AG10803 (cell line): Measurements from ENCODE around the gene MYOZ3.

Experiments used
- DNase-seq: peaks from one replicate; pipeline ENCODE4 v3.0.0; 2010; ENCODE audit warnings: low read depth
- H3K4me3 ChIP-seq: 2 replicates; pipeline ENCODE4 v1.5.1; 2011; ENCODE audit warnings: mild to moderate bottlenecking, low read length, control low read depth
- TF ChIP-seq, protein P1 (sequence below): conservative IDR thresholded peaks from 2 replicates; pipeline ENCODE4 v1.5.1; 2011; ENCODE audit warnings: mild to moderate bottlenecking, low read length, control low read depth, inconsistent platforms

The MYOZ3 gene

DNA sequence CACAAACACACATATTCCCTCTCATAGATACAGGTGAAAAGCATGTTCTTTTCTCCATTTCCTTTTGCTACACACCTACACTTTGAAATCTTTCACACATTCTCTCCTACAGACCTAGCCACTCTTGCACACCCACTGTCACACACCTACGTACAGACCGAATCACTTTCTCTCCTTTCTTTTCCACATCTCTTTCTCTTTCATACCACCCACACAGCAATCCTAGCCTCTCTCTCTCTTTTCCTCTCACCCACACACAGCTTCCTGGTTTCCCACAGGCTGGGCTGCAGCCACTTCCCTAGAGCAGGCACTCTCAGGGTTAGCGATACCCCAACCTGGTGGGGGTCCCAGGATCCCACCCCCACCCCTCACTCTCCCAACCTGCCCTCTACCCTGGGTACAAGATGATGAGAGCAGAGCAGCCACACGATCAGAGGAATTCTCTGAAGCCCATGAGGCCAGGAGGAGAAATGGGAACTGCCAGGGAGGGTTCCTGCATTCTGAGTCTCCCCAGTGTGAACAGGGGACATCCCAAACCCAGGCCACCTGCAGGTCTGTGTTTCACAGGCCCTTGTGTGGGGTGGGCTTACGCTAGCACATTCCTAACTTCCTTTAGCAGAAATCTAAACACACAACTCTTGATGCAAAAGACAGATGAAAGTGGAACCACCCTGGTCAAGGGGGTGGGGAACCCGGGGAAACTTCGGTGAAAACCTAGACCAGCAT is 37.7 kb upstream of the MYOZ3 start:
- DNase-seq = no peak
- TF ChIP-seq, protein P1, sequence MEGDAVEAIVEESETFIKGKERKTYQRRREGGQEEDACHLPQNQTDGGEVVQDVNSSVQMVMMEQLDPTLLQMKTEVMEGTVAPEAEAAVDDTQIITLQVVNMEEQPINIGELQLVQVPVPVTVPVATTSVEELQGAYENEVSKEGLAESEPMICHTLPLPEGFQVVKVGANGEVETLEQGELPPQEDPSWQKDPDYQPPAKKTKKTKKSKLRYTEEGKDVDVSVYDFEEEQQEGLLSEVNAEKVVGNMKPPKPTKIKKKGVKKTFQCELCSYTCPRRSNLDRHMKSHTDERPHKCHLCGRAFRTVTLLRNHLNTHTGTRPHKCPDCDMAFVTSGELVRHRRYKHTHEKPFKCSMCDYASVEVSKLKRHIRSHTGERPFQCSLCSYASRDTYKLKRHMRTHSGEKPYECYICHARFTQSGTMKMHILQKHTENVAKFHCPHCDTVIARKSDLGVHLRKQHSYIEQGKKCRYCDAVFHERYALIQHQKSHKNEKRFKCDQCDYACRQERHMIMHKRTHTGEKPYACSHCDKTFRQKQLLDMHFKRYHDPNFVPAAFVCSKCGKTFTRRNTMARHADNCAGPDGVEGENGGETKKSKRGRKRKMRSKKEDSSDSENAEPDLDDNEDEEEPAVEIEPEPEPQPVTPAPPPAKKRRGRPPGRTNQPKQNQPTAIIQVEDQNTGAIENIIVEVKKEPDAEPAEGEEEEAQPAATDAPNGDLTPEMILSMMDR = no peak

DNA sequence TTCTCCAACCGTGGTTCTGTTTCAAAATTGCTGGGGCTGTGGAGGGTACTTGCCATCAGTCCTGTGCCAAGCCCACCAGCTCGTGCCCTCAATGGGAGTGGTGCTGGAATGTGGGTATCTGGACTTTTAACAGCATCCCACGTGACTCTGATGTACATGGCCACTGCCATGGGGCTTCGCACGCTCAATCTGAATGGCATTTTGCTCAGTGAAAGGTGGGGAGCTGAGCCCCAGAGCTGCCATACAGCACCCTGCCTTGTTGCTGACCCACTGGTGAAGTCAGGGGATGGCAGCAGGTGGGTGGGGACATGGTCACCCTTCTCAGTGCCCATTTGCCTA is 37.2 kb upstream of the MYOZ3 start:
- H3K4me3 ChIP-seq = no peak overlapping the region
- DNase-seq = no peak
- TF ChIP-seq, protein P1 = no peak

More for the DNA sequence above, 37.7 kb upstream of the MYOZ3 start:
- H3K4me3 ChIP-seq = no peak overlapping the region

DNA sequence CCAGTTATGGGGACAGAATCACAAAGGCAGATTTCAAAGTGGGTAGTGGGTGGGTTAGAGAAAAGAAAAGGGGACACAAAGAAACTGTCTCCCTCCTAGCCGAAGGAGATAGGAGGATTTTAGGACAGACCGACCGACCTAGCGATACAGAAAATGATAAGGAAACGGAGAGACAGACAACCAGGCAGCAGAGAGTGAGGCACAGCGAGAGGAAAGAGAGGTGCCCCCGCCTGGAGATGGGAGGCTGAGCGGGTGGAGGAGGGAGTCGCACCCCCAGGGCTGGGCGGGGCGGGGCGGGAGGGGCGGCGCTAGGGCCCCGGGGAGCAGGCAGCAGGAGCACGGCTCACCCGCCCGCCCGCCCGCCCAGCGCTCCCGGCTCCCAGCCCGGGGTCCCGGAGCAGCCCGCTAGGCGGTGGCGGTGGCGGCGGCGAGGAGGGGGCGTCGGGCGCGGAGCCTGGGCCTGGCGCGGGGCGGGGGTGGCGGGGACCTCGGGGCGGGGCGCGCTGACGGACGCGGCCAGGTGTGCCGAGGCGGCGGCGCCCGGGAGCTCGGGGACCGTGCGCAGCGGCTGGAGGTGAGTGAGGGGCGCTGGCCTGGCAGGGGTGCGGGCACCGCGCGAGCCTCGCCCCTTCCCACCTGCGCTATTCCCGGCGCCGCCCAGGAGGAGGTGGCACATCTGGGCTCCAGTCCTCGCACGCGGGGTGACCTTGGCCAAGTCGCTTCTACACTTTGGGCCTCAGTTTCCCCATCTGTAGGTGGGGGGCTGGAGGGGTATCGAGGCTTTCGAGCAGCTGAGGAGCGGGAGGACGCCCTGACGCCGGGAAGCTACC is 36.5 kb upstream of the MYOZ3 start:
- no peak for DNase-seq
- TF ChIP-seq, protein P1 = no peak; the same call in 1 of the 2 replicates
- H3K4me3 ChIP-seq = peak overlapping the region; percentile 73

DNA sequence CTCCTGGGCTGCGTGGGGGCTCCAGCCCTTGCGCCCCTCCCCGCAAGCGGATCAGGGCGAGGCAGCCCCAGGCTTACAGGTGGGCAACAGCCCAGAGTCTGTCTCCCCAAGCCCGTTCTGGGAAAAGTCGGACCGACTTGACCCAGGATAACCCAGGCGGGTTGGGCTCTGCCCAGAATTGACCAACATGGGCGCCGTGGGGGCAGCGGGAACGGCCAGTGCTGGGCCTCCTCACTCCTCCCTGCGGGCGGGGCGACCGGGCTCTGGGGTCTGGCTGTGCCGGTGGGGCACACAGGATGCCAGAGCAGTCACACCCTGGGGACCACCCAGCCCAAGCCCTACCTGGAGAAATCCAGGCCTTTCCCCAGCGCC is 35.9 kb upstream of the MYOZ3 start:
- TF ChIP-seq, protein P1 = no peak
- peak overlapping the region; percentile 73 for H3K4me3 ChIP-seq
- no peak for DNase-seq

DNA sequence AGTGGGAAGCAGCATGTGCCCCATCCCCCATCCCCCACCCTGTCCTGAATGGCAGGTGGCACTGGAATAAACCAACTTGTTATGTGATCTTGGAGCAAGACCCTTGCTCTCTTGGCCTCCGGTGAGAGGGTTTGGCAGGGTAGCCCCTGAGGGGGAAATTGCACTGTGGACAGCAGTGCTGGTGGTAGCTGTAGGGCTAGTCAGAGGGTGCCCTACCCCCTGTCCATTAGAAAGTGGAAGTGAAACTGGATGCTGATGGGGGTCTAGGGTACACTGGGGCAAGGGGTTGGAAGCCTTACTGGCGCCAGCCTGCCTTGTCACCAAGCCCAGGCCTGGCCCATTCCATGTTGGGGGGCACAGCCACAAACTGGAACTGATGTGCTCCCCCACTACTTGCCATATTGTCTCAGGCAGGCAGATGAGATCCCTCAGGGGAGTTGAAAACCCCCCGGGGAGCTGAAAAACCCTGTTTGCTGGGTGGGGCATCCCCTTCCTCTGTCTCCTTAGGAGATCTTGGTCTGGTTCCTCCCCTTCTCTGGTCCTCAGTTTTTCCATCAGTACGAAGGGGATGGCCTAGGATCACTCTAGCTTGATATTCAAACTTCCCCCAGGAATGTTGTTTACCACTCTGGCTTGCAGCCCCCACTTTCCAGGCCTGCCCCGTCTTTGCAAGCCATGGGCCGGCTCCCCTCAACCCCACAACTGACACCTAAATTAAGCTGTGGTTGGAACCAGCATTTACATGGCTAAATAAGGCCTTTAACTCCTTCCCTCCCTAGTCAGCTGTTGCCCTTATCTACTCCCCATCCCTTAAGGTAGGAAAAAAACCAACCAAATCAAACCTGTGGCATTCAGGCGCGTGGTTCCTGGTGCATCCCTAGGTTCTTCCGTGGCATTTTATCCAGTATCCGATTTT is 35.0 kb upstream of the MYOZ3 start:
- DNase-seq = no peak
- TF ChIP-seq, protein P1 = no peak
- H3K4me3 ChIP-seq = peak overlapping the region; percentile 73

DNA sequence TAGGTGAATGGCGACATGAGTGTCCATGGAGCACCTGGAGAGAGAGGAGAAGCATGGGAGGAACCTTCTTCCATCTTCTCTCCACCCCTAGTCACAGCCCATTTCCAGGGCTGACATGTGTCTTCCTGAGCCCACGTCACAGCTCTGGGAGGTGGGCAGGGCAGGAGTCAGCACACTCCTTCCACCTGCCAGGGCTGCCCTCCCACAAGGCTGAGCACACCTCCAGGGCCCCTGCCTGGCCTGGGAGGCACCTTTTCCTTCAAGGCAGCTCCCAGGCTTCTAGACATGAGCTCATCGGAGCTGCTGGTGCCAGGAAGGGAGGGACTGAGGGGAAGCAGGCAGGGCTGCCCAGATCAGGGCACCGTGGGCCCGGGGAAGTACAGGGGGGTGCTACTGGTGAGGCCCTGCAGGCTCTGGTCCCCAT is 34.2 kb upstream of the MYOZ3 start:
- DNase-seq = no peak
- H3K4me3 ChIP-seq = no peak overlapping the region
- TF ChIP-seq, protein P1 = no peak
